Measurements from ENCODE around the gene KRTAP29-1.

DNA sequence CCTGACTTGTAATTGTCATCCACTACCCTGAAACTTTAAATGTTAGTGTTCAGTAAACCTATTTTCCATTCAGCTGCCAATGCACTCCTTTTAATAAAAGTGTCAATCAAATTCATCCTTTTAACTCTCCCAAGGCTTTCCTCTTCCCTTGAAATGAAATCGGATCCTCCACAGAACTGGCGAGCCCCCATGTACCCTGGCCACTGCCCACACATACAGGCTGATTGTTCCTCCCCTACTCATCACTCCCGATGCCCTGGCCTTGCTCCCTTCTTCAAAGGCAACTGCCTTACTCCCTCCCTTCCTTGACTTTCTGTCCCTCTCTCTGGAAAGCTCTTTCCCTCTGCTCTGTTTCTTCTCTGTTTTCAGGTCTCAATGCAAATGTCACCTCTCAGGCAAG lies 40.4 kb upstream of the KRTAP29-1 start:
- TF ChIP-seq, protein P1, sequence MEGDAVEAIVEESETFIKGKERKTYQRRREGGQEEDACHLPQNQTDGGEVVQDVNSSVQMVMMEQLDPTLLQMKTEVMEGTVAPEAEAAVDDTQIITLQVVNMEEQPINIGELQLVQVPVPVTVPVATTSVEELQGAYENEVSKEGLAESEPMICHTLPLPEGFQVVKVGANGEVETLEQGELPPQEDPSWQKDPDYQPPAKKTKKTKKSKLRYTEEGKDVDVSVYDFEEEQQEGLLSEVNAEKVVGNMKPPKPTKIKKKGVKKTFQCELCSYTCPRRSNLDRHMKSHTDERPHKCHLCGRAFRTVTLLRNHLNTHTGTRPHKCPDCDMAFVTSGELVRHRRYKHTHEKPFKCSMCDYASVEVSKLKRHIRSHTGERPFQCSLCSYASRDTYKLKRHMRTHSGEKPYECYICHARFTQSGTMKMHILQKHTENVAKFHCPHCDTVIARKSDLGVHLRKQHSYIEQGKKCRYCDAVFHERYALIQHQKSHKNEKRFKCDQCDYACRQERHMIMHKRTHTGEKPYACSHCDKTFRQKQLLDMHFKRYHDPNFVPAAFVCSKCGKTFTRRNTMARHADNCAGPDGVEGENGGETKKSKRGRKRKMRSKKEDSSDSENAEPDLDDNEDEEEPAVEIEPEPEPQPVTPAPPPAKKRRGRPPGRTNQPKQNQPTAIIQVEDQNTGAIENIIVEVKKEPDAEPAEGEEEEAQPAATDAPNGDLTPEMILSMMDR (IDR thresholded peaks at IDR 0.05), result no peak
- TF ChIP-seq REST (IDR thresholded peaks at IDR 0.05; ENCODE audit: insufficient read depth in 1 of 2, low read depth in 2 of 2, low read length in 1 of 2), result no peak

Data from Panc1 (cell line).